ENCODE results near the gene OR5T2. TPM values are rescaled to one million over a fixed set of nuclear protein-coding genes. Genes with fewer than 3 reads are reported as not detected.

OR5T2 gene
- total RNA-seq, 1 experiment from 2014 or later = not detected

DNA sequence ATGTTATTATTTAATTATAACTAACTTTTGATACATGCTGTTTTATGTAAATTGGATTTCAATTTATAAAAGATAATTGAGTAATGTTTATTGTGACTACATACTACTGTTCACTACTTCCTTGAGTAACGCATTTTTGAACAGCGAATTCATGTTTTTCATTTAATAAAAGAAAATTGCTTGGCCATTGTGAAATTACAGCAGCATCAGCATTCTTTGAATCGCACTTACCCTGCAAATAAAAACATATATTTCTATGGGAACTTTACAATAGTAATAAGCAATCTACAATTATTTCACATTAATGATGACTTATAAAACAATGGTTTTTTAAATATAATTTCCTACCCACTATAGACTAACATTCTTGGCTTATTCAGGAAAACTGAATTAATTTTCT lies 37.4 kb downstream of the OR5T2 start:
- Histone ChIP-seq H3K79me2 (ENCODE audit: low read length) (no peaks in the 10 kb centered on the region), H3K27ac (ENCODE audit: low read length) (no peak overlapping the region), H3K9ac (ENCODE audit: low read length) (no peak overlapping the region), H3K4me3 (ENCODE audit: low read length) (no peak overlapping the region), H3K27me3 (ENCODE audit: low read length) (no peaks in the 10 kb centered on the region), H3K4me2 (ENCODE audit: low read depth, low read length, poor library complexity, severe bottlenecking) (no peak overlapping the region), H3K36me3 (ENCODE audit: insufficient read depth, low read length) (no peaks in the 10 kb centered on the region), H3K9me2 (replicated peaks; ENCODE audit: insufficient read depth, low read length) (no peaks in the 10 kb centered on the region), H4K20me1 (ENCODE audit: insufficient read depth, low read depth, low read length) (no peaks in the 10 kb centered on the region), H3K9me3 (ENCODE audit: low read length) (peaks cover 9% of the 10 kb centered on the region; the same call in 1 of the 2 replicates), H2AFZ (ENCODE audit: low read length) (no peak overlapping the region), H3K4me1 (ENCODE audit: low read length) (no peaks in the 10 kb centered on the region)
- DNase-seq = no peak

DNA sequence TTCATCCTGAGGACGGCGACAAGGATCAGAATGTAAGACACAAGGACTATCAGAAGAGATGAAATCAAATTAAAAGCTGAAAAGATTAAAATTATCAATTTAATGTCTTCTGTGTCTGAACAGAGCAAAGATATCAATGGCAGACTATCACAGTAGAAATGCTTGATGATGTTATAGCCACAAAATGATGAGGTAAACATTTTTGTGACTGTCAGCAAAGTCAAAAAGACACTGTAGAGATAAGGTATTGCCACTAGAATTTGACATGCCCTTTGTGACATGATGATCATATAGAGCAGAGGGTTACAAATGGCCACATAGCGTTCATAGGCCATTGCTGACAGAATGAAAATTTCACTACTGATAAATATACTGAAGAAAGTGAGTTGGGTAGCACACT lies 45.5 kb downstream of the OR5T2 start:
- Histone ChIP-seq H3K79me2 (ENCODE audit: low read length) (no peaks in the 10 kb centered on the region), H4K20me1 (ENCODE audit: insufficient read depth, low read depth, low read length) (no peaks in the 10 kb centered on the region), H3K9ac (ENCODE audit: low read length) (no peak overlapping the region), H3K9me2 (replicated peaks; ENCODE audit: insufficient read depth, low read length) (no peaks in the 10 kb centered on the region), H3K36me3 (ENCODE audit: insufficient read depth, low read length) (no peaks in the 10 kb centered on the region), H3K4me3 (ENCODE audit: low read length) (no peak overlapping the region), H3K9me3 (ENCODE audit: low read length) (peaks cover 30% of the 10 kb centered on the region), H3K4me1 (ENCODE audit: low read length) (no peaks in the 10 kb centered on the region), H2AFZ (ENCODE audit: low read length) (no peak overlapping the region), H3K27me3 (ENCODE audit: low read length) (no peaks in the 10 kb centered on the region), H3K27ac (ENCODE audit: low read length) (no peak overlapping the region), H3K4me2 (ENCODE audit: low read depth, low read length, poor library complexity, severe bottlenecking) (no peak overlapping the region)
- DNase-seq = no peak

DNA sequence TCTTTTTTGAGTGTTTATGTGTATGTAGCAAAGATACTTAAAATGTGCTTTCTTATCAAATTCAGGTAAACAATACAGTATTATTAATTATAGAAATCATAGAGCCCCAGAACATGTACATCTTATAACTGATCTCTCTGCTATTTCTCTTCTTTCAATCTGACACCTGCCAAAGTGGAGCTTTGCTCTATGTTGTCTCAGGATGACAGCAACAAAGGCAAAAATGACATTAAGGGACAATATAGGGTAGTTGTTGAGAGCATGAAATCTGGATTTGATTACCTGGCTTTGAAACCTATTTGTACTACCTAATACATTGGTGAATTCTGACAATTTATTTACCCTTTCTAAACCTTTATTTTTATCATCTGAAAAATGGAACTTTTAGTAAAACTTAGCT lies 50.6 kb downstream of the OR5T2 start:
- H3K9me3 ChIP-seq (ENCODE audit: low read length) = peaks cover 27% of the 10 kb centered on the region
- H3K4me2 ChIP-seq (ENCODE audit: low read depth, low read length, poor library complexity, severe bottlenecking) = no peak overlapping the region
- H3K27me3 ChIP-seq (ENCODE audit: low read length) = no peaks in the 10 kb centered on the region
- no peak overlapping the region for H2AFZ ChIP-seq (ENCODE audit: low read length)
- H3K9ac ChIP-seq (ENCODE audit: low read length) = no peak overlapping the region
- H3K4me1 ChIP-seq (ENCODE audit: low read length) = no peaks in the 10 kb centered on the region
- H3K79me2 ChIP-seq (ENCODE audit: low read length) = no peaks in the 10 kb centered on the region
- H3K36me3 ChIP-seq (ENCODE audit: insufficient read depth, low read length) = no peaks in the 10 kb centered on the region
- DNase-seq = no peak
- no peaks in the 10 kb centered on the region for H3K9me2 ChIP-seq (replicated peaks; ENCODE audit: insufficient read depth, low read length)
- H3K4me3 ChIP-seq (ENCODE audit: low read length) = no peak overlapping the region
- H3K27ac ChIP-seq (ENCODE audit: low read length) = no peak overlapping the region
- no peaks in the 10 kb centered on the region for H4K20me1 ChIP-seq (ENCODE audit: insufficient read depth, low read depth, low read length)

Other genes with a start within 250 kb of the OR5T2 start
- not detected in 2 replicates for gene OR5F1, start 239.6 kb downstream of the OR5T2 start, total RNA-seq (2014; rRNA removed; shearing (Covaris generic); ENCODE audit: low replicate concordance)
- not detected in 2 replicates for gene OR5AS1, start 206.6 kb downstream of the OR5T2 start, total RNA-seq (2014; rRNA removed; shearing (Covaris generic); ENCODE audit: low replicate concordance)
- not detected in 2 replicates for gene OR8I2, start 140.9 kb downstream of the OR5T2 start, total RNA-seq (2014; rRNA removed; shearing (Covaris generic); ENCODE audit: low replicate concordance)
- not detected in 2 replicates for gene OR8H2, start 130.6 kb downstream of the OR5T2 start, total RNA-seq (2014; rRNA removed; shearing (Covaris generic); ENCODE audit: low replicate concordance)
- gene OR8H3, start 111.9 kb downstream of the OR5T2 start, total RNA-seq (2014; rRNA removed; shearing (Covaris generic); ENCODE audit: low replicate concordance) = not detected in 2 replicates
- not detected in 2 replicates for gene OR8J3, start 94.1 kb downstream of the OR5T2 start, total RNA-seq (2014; rRNA removed; shearing (Covaris generic); ENCODE audit: low replicate concordance)
- not detected in 2 replicates for gene OR8K5, start 73.9 kb downstream of the OR5T2 start, total RNA-seq (2014; rRNA removed; shearing (Covaris generic); ENCODE audit: low replicate concordance)
- gene OR5J2, start 57.6 kb downstream of the OR5T2 start, total RNA-seq (2014; rRNA removed; shearing (Covaris generic); ENCODE audit: low replicate concordance) = not detected in 2 replicates
- not detected in 2 replicates for gene OR5T3, start 18.0 kb upstream of the OR5T2 start, total RNA-seq (2014; rRNA removed; shearing (Covaris generic); ENCODE audit: low replicate concordance)
- gene OR5T1, start 39.9 kb upstream of the OR5T2 start, total RNA-seq (2014; rRNA removed; shearing (Covaris generic); ENCODE audit: low replicate concordance) = not detected in 2 replicates
- gene OR8H1, start 58.0 kb upstream of the OR5T2 start, total RNA-seq (2014; rRNA removed; shearing (Covaris generic); ENCODE audit: low replicate concordance) = not detected in 2 replicates
- not detected in 2 replicates for gene OR8K3, start 80.9 kb upstream of the OR5T2 start, total RNA-seq (2014; rRNA removed; shearing (Covaris generic); ENCODE audit: low replicate concordance)
- gene OR8K1, start 111.8 kb upstream of the OR5T2 start, total RNA-seq (2014; rRNA removed; shearing (Covaris generic); ENCODE audit: low replicate concordance) = not detected in 2 replicates
- gene OR8J1, start 120.0 kb upstream of the OR5T2 start, total RNA-seq (2014; rRNA removed; shearing (Covaris generic); ENCODE audit: low replicate concordance) = not detected in 2 replicates
- not detected in 2 replicates for gene OR8U1, start 141.4 kb upstream of the OR5T2 start, total RNA-seq (2014; rRNA removed; shearing (Covaris generic); ENCODE audit: low replicate concordance)
- not detected in 2 replicates for gene OR5AL1, start 178.4 kb upstream of the OR5T2 start, total RNA-seq (2014; rRNA removed; shearing (Covaris generic); ENCODE audit: low replicate concordance)
- gene OR5M3, start 239.1 kb upstream of the OR5T2 start, total RNA-seq (2014; rRNA removed; shearing (Covaris generic); ENCODE audit: low replicate concordance) = not detected in 2 replicates

All from Karpas-422 (cell line).